ENCODE measurements around the gene UVRAG.

DNA sequence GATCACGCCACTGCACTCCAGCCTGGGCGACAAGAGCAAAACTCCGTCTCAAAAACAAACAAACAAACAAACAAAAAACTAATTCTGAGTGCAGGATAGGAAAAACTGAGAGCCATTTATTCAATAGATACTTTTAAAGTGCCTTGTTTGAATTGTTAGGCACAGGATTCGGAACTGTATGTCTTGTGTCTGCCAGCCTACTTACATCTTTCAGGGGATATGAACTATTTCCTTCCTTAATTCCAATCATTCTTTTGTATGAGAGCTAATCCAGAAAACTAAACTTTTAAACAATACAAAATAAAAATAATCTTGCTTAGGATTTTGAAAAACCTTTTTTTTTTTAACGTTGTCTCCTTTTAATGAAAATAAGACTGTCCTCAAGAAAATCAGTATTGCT is 12.6 kb downstream of the UVRAG start:
- TF ChIP-seq, protein P1, sequence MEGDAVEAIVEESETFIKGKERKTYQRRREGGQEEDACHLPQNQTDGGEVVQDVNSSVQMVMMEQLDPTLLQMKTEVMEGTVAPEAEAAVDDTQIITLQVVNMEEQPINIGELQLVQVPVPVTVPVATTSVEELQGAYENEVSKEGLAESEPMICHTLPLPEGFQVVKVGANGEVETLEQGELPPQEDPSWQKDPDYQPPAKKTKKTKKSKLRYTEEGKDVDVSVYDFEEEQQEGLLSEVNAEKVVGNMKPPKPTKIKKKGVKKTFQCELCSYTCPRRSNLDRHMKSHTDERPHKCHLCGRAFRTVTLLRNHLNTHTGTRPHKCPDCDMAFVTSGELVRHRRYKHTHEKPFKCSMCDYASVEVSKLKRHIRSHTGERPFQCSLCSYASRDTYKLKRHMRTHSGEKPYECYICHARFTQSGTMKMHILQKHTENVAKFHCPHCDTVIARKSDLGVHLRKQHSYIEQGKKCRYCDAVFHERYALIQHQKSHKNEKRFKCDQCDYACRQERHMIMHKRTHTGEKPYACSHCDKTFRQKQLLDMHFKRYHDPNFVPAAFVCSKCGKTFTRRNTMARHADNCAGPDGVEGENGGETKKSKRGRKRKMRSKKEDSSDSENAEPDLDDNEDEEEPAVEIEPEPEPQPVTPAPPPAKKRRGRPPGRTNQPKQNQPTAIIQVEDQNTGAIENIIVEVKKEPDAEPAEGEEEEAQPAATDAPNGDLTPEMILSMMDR (conservative IDR thresholded peaks at IDR 0.05; ENCODE audit: low read depth, low read length) = no peak
- TF ChIP-seq EZH2 (IDR thresholded peaks at IDR 0.05; ENCODE audit: low read length, unreplicated experiment) = no peak

Data from PC-3 (cell line).